ENCODE results near the gene SNRK.

DNA sequence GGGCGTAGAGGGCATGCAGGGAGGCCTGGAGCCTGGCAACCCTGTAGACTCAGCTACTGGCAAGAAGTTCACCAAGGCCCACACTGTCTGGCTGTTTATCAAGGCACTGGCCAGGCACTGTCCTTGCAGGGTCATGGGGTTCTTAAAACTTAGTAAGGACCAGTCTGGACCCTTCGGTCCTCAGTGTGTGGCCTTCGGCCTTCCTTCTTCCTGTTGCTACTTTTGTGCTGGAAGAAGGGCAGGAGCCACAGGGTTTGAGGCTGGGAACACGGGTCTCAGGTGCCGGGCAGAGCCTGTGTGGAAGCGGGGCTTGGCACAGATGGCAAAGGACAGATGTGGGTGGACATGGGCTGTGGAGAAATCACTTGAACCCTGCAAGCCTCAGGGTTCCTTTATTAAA, 76.6 kb downstream of the SNRK start:
- no peak for TF ChIP-seq SIN3A (IDR thresholded peaks at IDR 0.05; ENCODE audit: low read depth)
- TF ChIP-seq POLR2AphosphoS5 (IDR thresholded peaks at IDR 0.05; ENCODE audit: low read depth, low read length): no peak
- TF ChIP-seq, protein P1, sequence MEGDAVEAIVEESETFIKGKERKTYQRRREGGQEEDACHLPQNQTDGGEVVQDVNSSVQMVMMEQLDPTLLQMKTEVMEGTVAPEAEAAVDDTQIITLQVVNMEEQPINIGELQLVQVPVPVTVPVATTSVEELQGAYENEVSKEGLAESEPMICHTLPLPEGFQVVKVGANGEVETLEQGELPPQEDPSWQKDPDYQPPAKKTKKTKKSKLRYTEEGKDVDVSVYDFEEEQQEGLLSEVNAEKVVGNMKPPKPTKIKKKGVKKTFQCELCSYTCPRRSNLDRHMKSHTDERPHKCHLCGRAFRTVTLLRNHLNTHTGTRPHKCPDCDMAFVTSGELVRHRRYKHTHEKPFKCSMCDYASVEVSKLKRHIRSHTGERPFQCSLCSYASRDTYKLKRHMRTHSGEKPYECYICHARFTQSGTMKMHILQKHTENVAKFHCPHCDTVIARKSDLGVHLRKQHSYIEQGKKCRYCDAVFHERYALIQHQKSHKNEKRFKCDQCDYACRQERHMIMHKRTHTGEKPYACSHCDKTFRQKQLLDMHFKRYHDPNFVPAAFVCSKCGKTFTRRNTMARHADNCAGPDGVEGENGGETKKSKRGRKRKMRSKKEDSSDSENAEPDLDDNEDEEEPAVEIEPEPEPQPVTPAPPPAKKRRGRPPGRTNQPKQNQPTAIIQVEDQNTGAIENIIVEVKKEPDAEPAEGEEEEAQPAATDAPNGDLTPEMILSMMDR (IDR thresholded peaks at IDR 0.05 in 2 of 3, conservative IDR thresholded peaks at IDR 0.05 in 1 of 3; ENCODE audit: borderline replicate concordance in 1 of 3, insufficient read depth in 1 of 3, low read depth in 2 of 3, low read length in 2 of 3): no peak
- no peak for TF ChIP-seq RAD21 (IDR thresholded peaks at IDR 0.05; ENCODE audit: low read depth)
- no peak for TF ChIP-seq ZNF274 (IDR thresholded peaks at IDR 0.05; ENCODE audit: low read depth, low read length)
- TF ChIP-seq, protein P2, sequence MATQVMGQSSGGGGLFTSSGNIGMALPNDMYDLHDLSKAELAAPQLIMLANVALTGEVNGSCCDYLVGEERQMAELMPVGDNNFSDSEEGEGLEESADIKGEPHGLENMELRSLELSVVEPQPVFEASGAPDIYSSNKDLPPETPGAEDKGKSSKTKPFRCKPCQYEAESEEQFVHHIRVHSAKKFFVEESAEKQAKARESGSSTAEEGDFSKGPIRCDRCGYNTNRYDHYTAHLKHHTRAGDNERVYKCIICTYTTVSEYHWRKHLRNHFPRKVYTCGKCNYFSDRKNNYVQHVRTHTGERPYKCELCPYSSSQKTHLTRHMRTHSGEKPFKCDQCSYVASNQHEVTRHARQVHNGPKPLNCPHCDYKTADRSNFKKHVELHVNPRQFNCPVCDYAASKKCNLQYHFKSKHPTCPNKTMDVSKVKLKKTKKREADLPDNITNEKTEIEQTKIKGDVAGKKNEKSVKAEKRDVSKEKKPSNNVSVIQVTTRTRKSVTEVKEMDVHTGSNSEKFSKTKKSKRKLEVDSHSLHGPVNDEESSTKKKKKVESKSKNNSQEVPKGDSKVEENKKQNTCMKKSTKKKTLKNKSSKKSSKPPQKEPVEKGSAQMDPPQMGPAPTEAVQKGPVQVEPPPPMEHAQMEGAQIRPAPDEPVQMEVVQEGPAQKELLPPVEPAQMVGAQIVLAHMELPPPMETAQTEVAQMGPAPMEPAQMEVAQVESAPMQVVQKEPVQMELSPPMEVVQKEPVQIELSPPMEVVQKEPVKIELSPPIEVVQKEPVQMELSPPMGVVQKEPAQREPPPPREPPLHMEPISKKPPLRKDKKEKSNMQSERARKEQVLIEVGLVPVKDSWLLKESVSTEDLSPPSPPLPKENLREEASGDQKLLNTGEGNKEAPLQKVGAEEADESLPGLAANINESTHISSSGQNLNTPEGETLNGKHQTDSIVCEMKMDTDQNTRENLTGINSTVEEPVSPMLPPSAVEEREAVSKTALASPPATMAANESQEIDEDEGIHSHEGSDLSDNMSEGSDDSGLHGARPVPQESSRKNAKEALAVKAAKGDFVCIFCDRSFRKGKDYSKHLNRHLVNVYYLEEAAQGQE (IDR thresholded peaks at IDR 0.05; ENCODE audit: low read depth): no peak
- TF ChIP-seq JUND (IDR thresholded peaks at IDR 0.05): no peak
- TF ChIP-seq CEBPB (IDR thresholded peaks at IDR 0.05; ENCODE audit: low read depth): no peak
- no peak for TF ChIP-seq POLR2A (IDR thresholded peaks at IDR 0.05; ENCODE audit: borderline replicate concordance, extremely low read depth, insufficient read depth, insufficient read length)
- TF ChIP-seq FOSL1 (IDR thresholded peaks at IDR 0.05; ENCODE audit: low read depth): no peak
- TF ChIP-seq YY1 (IDR thresholded peaks at IDR 0.05; ENCODE audit: extremely low read depth, insufficient replicate concordance, low read depth, low read length): no peak
- no peak for TF ChIP-seq EZH2 (IDR thresholded peaks at IDR 0.05)

Data from HCT116 (cell line).